Progenitor cell of endocrine pancreas (in vitro differentiated cells): ENCODE data around the gene DEFB132. TPM values are rescaled to one million over a fixed set of nuclear protein-coding genes. Genes with fewer than 3 reads are reported as not detected.

Experiments used
- DNase-seq: peaks from one replicate; pipeline ENCODE4 v3.0.0; 2021; ENCODE audit warnings: low spot score; ENCODE audit not compliant: unreplicated experiment
- H3K27ac Mint-ChIP-seq: 2 replicates; pipeline ENCODE4 v1.8.0; 2021; ENCODE audit warnings: mild to moderate bottlenecking, moderate library complexity, mixed read lengths
- H3K27me3 Mint-ChIP-seq: 2 replicates; pipeline ENCODE4 v1.8.0; 2021; ENCODE audit warnings: mixed read lengths
- H3K36me3 Mint-ChIP-seq: 2 replicates; pipeline ENCODE4 v1.8.0; 2022; ENCODE audit warnings: mixed read lengths; ENCODE audit not compliant: insufficient read depth
- H3K4me1 Mint-ChIP-seq: 2 replicates; pipeline ENCODE4 v1.8.0; 2021; ENCODE audit warnings: low read depth, mixed read lengths
- H3K4me3 Mint-ChIP-seq: 2 replicates; pipeline ENCODE4 v1.8.0; 2021; ENCODE audit warnings: low read depth, mild to moderate bottlenecking, moderate library complexity, mixed read lengths
- H3K9me3 Mint-ChIP-seq: 2 replicates; pipeline ENCODE4 v1.8.0; 2021; ENCODE audit warnings: low read depth, mixed read lengths
- CTCF ChIP-seq: fragments of 200-600 bp; sonication (generic); IDR thresholded peaks from one replicate; pipeline ENCODE4 v1.5.0; 2021; ENCODE audit warnings: antibody characterized with exemption, mild to moderate bottlenecking; ENCODE audit not compliant: unreplicated experiment
- total RNA-seq: library from RNA; stranded (reverse); gene quantifications from 2 replicates; pipeline ENCODE4 v1.2.1, GENCODE V29; 2021

Gene DEFB132
- total RNA-seq, 1 donor from 2014 or later: not detected

GRCh38 chr20:272718-273117, 15.2 kb downstream of the DEFB132 start:
- DNase-seq: no peak
- Mint-ChIP-seq H3K27me3 (no peaks in the 10 kb centered on the region), H3K4me3 (no peak overlapping the region), H3K27ac (no peak overlapping the region), H3K9me3 (no peaks in the 10 kb centered on the region), H3K4me1 (no peaks in the 10 kb centered on the region), H3K36me3 (peaks cover 28% of the 10 kb centered on the region)
- no peak for TF ChIP-seq CTCF

GRCh38 chr20:273884-274283, 16.4 kb downstream of the DEFB132 start:
- no peak for DNase-seq
- H3K27ac Mint-ChIP-seq: no peak overlapping the region
- H3K4me3 Mint-ChIP-seq: no peak overlapping the region
- H3K4me1 Mint-ChIP-seq: no peaks in the 10 kb centered on the region
- no peak for TF ChIP-seq CTCF
- peaks cover 35% of the 10 kb centered on the region for H3K36me3 Mint-ChIP-seq
- no peaks in the 10 kb centered on the region for H3K9me3 Mint-ChIP-seq
- no peaks in the 10 kb centered on the region for H3K27me3 Mint-ChIP-seq

GRCh38 chr20:275791-276190, 18.3 kb downstream of the DEFB132 start:
- no peak for DNase-seq
- no peaks in the 10 kb centered on the region for H3K4me1 Mint-ChIP-seq
- peaks cover 35% of the 10 kb centered on the region for H3K36me3 Mint-ChIP-seq
- H3K4me3 Mint-ChIP-seq: no peak overlapping the region
- H3K9me3 Mint-ChIP-seq: no peaks in the 10 kb centered on the region
- TF ChIP-seq CTCF: no peak
- no peak overlapping the region for H3K27ac Mint-ChIP-seq
- H3K27me3 Mint-ChIP-seq: no peaks in the 10 kb centered on the region

- DNase-seq: no peak
- H3K9me3 Mint-ChIP-seq: no peaks in the 10 kb centered on the region
- peaks cover 39% of the 10 kb centered on the region for H3K36me3 Mint-ChIP-seq
- no peak overlapping the region for H3K27ac Mint-ChIP-seq
- no peaks in the 10 kb centered on the region for H3K4me1 Mint-ChIP-seq
- TF ChIP-seq CTCF: no peak
- no peaks in the 10 kb centered on the region for H3K27me3 Mint-ChIP-seq
- no peak overlapping the region for H3K4me3 Mint-ChIP-seq
Measured at GRCh38 chr20:276620-277495, 19.3 kb downstream of the DEFB132 start.

GRCh38 chr20:277496-277781, 19.9 kb downstream of the DEFB132 start:
- H3K4me3 Mint-ChIP-seq: no peak overlapping the region
- peaks cover 39% of the 10 kb centered on the region for H3K36me3 Mint-ChIP-seq
- no peak for TF ChIP-seq CTCF
- H3K27ac Mint-ChIP-seq: no peak overlapping the region
- H3K9me3 Mint-ChIP-seq: no peaks in the 10 kb centered on the region
- no peaks in the 10 kb centered on the region for H3K4me1 Mint-ChIP-seq
- no peaks in the 10 kb centered on the region for H3K27me3 Mint-ChIP-seq
- DNase-seq: no peak
